RPMI7951 (cell line): Measurements from ENCODE around the gene RFLNA. TPM values are rescaled to one million over a fixed set of nuclear protein-coding genes. Genes with fewer than 3 reads are reported as not detected.
A peak's percentile ranks its signal among the peaks of the same experiment; 100 is the strongest.

Source experiments
- DNase-seq: peaks from one replicate; pipeline ENCODE4 v3.0.0-alpha.2; 2012; ENCODE audit warnings: low read depth
- total RNA-seq: library from RNA; depleted of rRNA; stranded (reverse); fragments of >200 nt; shearing (Covaris generic); gene quantifications from 2 replicates; pipeline ENCODE4 v1.2.3, GENCODE V29; 2014

Gene RFLNA
- total RNA-seq, 1 experiment from 2014 or later: 1.3 TPM

GRCh38 chr12:124336742-124337520 is 42.0 kb downstream of the RFLNA start:
- DNase-seq: no peak

- no peak for DNase-seq
These were observed 42.7 kb downstream of the RFLNA start for GRCh38 chr12:124337622-124338021.

- no peak for DNase-seq
These were observed 43.6 kb downstream of the RFLNA start for GRCh38 chr12:124338448-124338847.

DNA sequence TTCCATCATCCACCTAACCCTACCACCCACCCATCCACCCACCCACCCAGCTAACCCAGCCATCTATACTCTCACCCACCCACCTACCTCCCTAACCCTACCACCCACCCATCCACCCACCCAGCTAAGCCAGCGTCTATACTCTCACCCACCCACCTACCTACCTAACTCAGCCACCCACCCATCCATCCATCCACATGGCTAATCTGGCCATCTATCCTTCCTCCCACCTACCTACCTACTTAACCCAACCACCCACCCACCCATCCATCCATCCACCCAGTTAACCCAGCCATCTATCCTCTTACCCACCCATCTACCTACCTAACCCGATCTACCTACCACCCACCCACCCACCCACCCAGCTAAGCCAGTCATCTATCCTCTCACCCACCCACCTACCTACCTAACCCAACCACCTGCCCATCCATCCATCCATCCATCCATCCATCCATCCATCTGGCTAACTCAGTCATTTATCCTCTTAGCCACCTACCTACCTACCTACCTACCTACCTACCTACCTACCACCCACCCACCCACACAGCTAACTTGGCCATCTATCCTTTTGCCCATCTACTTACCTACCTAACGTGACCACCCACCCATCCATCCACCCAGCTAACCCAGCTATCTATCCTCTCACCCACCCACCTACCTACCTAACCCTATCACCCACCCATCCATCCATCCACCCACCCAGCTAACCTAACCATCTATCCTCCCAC is 44.1 kb downstream of the RFLNA start:
- no peak for DNase-seq

DNA sequence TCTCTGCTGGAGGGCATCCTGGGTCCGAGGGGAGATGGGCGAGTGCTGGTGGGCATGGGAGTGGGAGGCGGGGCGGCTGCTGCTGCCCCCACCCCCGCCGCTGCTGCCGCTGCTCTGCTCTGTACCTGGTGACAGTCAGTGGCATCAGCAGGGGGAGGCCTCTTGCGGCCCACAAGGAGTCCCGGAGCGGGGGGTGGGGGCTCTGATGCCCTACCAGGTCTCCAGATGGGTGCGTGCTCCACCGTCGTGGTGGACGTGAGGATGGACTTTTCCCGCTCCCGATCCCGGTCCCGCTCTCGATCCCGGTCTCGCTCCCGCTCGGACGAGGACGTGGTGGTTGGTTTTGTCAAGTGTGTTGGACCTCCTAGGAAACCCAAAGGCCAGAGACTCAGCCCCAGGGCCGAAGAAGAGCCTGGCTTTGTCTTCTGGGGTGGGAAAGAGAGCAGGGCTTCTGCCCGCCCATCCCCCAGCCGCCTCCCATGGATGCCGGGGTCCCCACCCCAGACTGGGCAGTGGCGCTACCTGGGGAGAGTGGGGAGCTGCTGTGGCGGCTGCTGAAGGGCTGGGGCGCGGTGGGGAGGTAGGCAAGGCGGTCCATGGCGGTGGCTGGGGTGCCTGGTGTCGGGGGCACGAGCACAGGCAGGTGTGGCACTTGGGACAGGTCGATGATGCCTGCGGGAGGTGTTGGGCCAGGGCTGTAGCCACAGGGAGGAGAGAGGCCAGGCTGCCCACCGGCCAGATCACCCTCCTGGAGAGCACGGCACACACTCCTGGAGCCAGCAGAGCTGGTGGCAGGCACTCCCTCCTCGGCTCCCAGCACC is 45.4 kb downstream of the RFLNA start:
- DNase-seq: no peak

DNA sequence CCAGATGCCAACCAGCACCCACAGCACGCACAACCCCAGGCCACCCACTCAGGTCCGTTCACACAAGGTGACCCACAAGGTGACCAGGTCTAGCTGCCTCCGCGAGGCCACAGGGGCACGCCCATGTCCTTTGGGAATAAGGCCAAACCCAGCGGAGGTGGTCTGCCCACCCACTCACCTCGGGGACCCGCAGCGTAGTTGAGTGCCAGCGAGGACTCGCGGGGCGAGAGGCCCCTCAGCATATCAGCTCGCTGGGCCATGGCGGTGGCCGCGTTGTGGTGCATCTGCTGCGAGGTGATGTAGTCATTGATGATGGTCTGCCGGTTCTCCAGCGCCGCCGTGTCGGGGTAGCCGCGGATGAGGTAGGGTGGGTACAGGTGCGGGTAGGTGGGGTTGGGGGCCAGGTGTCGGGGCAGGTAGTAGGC is 46.8 kb downstream of the RFLNA start:
- DNase-seq: no peak

DNA sequence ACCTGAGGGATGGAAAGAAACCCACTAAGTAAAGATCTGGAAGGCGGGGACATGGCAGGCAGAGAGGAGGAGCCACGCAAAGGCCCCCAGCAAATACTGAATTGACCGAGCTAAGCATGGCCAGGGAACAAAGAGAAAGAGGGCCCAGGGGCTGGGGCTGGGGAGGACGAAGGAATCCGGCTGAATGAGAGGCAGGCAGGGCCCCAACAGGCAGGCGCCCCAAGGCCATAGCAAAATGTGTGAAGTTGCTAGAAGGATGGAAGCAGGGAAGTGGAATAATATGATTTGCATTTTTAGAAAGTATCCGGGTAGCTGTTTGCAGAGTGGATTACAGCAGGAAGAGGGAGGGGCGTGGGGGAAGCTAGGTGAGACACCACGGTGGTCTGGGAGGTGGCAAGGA is 49.1 kb downstream of the RFLNA start:
- DNase-seq: no peak

- DNase-seq: no peak
These were observed 49.6 kb downstream of the RFLNA start for GRCh38 chr12:124344526-124344925.

- no peak for DNase-seq
These were observed 50.9 kb downstream of the RFLNA start for GRCh38 chr12:124345795-124346194.

DNA sequence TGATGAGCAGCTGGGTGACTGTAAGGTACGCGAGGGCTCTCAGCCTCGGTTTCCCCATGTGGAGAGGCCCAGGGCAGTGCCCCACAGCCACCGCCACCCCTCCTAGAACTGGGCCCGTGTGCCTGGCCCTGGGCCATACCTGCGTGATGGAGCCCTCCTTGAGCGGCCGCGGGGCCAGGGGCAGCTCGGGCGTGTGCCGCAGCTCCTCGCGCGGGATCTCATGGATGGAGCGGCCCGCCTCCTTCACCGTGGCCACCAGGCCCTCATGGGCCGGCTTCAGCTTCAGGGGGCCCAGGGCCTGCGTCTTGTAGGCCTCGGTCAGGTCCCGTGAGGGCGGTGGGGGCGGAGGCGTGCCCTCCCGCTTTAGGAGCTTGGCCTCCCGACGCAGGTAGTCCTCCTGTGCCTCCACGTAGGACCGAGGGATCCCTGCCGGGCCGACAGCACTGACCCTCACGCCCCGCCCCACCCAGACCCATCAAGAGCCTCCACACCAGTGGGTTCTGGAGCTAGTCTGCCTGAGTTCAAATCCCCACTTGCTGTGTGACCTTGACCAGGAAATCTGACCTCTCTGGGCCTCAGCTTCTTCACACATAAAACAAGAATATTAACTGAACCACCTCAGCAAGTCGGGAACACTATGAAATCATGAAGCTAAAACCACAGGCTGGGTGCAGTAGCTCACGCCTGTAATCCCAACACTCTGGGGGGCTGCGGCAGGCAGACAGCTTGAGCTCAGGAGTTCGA is 51.7 kb downstream of the RFLNA start:
- no peak for DNase-seq

DNA sequence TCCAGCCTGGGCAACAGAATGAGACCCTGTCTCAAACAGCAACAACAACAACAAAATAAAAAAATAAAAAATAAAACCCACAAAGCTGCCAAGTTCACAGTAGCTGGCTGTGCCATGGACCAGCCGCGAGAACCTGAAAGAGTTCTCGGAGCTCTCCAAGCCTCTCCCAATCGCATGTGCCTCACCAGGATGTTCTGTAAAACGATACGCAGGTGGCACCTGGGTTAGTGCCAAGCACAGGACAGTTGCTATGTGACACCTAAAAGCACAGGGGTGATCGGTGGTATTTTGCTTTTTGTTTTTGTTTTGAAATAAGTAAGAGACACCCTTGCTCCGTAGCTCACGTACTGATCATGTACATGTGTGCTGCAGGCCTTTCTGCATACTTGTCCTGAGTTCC is 52.4 kb downstream of the RFLNA start:
- DNase-seq: no peak

DNA sequence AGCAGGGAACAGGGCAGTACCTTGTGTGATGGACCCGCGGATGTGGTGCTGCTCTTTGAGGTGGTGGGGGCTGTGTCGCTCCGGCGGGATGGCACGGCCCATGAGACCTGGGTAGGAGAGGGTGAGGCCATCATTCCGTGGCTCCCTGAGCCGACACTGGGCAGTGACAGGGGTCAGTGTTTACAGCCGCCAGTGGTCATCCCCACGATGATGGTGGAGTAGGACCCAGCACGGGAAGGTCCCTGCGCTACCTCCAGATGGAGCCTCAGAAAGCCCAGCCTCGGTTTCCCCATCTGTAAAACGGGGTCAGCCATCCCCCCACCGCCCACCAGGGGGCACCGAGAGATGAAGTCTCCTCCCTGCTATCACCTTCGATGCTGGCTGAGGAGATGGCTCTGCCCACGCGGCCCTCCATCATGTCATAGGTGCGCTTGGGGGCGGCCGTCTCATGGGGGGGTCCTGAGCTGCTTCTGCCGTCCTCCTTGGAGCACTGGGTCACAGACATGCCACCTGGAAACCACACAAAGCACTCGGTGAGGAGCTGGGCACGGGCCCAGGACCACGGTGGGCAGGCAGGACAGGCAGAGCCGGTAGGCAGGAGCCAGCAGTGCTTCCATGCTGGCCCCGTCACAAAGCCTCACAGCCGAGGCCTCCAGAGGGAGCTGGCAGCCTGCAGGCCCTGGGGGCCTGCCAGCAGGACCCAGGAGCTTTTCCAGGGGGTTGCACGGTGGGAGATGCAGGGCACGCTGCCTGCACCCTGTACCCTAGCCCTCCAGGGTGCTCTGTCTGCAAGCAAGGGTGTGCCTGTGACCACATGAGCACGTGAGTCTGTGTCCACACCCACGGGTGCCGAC is 53.1 kb downstream of the RFLNA start:
- DNase-seq: no peak

DNA sequence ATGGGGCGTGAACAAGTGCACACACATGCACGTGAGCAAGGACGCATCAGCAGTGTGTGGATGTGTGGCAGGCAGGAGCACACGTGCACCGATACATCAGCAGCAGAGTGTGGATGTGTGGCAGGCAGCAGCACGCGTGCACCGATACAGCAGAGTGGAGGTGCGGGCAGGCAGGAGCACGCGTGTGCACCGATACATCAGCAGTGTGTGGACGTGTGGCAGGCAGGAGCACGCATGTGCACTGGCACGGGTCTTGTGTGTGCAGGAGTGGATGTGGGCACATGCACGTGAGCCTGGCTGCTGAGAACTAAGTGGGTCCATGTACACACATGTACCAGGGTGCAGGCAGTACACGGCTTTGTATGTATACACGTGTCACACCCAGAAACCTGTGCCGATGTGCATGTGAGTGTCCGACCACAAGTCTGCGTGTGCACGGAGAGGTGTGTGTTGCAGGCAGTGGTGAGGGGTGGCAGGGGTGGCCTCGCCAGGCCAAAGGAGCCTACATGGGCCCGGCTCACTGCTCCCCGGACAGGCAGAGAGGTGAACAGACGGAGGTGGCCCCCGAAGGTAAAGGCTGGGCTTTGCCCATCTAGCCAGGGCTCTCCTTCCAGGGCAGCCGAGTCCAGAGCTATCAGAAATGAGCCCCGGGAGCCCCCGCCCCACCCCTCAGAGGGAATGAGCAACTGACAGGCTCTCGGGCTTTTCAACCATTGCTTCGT is 53.9 kb downstream of the RFLNA start:
- no peak for DNase-seq

DNA sequence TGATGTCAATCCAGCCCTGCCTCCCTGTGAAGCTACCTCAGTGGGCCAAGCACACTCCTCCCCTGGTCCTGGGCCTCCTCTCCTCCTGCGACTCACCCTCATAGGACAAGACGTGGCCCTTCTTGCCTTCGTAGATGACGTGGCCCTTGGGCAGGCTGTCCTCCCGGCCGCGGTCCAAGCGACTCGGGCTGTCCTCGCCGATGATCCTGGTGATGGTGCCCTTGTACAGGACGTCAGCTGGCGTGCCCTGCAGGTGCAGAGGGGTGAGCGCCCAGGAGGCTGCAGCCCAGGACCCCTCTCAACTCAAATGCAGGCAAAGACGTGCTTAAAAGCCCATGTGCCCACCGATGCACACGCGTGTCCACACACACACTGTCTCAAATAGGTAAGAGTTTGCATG is 55.6 kb downstream of the RFLNA start:
- no peak for DNase-seq

DNA sequence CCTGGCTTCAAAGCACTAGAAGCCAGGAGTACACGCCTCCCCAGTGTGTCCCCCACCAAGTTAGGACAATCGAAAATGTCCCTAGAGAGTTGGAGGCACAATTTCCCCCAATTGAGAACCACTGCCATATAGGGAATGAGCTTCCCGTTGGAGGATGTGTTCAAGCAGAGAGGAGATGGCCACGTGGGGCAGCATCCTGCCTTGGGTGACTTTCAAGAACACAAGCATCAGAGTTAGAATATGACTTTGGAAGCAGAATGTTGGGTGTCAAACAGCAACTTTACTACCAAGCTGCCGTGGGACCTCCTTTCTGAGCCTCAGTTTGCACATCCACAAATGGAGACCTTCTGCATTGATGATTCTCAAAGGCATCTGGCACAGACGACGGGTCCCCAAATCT is 56.5 kb downstream of the RFLNA start:
- DNase-seq: no peak

GRCh38 chr12:124352257-124352656 is 57.4 kb downstream of the RFLNA start:
- DNase-seq: no peak

DNA sequence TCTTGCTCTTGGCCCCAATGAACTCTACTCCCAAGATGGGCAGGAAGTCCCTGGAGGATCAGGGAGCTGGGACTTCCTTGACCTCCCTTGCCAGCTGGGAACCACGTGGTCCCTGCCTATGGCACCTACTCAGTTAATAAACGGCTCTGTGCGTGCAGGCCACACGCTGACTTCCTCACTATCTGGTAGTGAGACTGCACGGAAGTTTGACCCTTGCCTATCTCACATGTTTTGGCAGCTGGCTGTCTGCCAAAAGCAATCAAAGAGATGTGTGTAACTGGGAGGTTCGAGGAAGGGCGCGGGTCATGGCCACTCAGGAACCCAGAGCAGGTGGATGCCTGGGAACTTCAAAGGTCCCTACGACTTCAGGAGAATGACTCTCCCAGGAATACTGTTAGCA is 57.9 kb downstream of the RFLNA start:
- peak; percentile 56 for DNase-seq

DNA sequence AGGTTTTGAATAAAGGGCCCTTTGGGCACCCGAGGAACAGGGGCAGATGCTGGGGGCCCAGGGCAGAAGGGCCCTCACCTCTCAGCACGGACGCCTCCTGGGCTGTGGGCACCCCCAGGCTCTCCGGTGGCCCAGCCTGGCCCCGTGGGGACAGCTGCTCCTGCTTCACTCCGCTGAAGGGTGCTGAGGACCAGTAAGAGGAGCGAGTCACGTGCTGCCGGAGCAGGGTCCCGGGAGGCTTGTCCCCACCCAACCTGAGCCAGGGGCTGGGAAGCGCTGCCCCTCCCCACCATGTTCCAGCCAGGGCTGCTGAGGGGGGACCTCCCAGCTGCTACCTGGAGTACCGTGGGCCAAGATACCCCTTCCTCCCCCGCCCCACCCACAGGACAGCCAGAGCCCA is 59.5 kb downstream of the RFLNA start:
- DNase-seq: no peak

DNA sequence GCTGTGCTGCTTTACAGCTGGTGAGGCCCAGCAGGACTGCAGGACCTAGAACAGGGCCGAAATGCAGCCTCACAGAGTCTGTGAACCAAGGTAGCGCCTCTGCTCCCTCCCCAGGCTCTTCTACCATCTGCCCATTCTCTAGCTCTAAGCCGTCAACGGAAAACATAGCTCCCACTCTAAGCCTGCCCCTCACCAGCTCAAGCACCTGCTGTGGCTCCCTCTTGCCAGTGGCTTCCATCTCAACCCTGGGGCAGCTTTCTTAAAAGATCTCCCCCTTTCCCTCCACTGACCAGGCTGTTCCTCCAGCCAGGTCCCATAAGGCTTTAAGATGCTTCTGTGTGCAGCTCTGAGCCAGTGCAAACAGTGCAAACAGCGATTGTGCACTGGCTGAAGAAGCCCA is 61.3 kb downstream of the RFLNA start:
- DNase-seq: no peak

DNA sequence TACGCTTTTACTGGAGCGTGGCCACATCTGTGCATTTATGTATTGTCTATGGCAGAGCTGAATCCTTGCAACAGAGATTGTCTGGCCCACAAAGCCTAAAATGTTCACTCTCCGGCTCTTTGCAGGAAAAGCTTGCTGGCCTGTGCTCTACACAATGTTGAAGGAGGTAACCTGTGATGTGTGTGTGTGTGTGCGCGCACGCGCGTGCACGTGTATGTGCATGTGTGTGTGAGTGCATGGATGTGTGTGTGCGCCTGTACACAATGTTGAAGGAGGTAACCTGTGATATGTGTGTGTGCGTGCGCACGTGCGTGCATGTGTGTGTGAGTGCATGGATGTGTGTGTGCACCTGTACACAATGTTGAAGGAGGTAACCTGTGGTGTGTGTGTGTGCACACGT is 62.7 kb downstream of the RFLNA start:
- DNase-seq: no peak
